HL-60 (cell line): ENCODE results near the gene HOXB3.

Source experiments
- GABPA ChIP-seq: IDR thresholded peaks from 2 replicates; pipeline ENCODE4 v1.6.1; 2012; ENCODE audit warnings: low read depth
- POLR2AphosphoS5 ChIP-seq: IDR thresholded peaks from 2 replicates; pipeline ENCODE4 v1.6.1; 2012; ENCODE audit warnings: low read depth
- SPI1 ChIP-seq: IDR thresholded peaks from 2 replicates; pipeline ENCODE4 v1.6.1; 2012; ENCODE audit warnings: low read depth, mild to moderate bottlenecking, borderline replicate concordance
- TF ChIP-seq, protein P1 (sequence below): IDR thresholded peaks from one replicate; pipeline ENCODE4 v1.5.1; 2011; ENCODE audit warnings: low read length, control low read depth, inconsistent platforms; ENCODE audit not compliant: insufficient read depth
- TF ChIP-seq, protein P2 (sequence below): IDR thresholded peaks from 2 replicates; pipeline ENCODE4 v1.6.1; 2012; ENCODE audit warnings: low read depth; ENCODE audit not compliant: insufficient replicate concordance

DNA sequence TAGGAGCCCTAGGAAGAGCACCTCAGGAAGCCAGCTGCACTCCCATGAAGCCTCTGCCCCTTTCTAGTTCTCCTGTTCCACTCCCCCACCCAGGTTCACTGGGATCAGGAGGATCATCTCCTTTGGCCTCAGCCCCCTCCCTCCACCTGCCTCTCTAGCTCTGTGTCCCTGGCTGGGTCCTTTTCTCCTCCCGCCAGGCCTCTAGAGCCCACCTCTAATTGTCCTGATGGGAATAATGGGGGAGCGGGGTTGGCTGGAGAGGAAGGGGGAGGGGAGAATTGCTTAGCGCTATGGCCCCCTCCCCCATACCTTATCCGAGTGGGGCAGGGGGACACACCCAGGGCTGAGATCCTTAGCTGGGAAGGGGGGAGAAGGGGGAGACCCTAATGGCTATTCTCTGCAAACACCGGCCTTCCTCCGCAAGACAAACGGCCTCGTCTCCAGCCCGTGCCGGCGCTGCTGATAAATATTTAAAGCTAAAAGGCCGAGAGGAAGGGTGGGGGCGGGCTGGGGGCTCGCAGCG lies 19.8 kb upstream of the HOXB3 start:
- TF ChIP-seq GABPA (no peak), SPI1 (no peak), POLR2AphosphoS5 (no peak)
- TF ChIP-seq, protein P1, sequence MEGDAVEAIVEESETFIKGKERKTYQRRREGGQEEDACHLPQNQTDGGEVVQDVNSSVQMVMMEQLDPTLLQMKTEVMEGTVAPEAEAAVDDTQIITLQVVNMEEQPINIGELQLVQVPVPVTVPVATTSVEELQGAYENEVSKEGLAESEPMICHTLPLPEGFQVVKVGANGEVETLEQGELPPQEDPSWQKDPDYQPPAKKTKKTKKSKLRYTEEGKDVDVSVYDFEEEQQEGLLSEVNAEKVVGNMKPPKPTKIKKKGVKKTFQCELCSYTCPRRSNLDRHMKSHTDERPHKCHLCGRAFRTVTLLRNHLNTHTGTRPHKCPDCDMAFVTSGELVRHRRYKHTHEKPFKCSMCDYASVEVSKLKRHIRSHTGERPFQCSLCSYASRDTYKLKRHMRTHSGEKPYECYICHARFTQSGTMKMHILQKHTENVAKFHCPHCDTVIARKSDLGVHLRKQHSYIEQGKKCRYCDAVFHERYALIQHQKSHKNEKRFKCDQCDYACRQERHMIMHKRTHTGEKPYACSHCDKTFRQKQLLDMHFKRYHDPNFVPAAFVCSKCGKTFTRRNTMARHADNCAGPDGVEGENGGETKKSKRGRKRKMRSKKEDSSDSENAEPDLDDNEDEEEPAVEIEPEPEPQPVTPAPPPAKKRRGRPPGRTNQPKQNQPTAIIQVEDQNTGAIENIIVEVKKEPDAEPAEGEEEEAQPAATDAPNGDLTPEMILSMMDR = no peak
- TF ChIP-seq, protein P2, sequence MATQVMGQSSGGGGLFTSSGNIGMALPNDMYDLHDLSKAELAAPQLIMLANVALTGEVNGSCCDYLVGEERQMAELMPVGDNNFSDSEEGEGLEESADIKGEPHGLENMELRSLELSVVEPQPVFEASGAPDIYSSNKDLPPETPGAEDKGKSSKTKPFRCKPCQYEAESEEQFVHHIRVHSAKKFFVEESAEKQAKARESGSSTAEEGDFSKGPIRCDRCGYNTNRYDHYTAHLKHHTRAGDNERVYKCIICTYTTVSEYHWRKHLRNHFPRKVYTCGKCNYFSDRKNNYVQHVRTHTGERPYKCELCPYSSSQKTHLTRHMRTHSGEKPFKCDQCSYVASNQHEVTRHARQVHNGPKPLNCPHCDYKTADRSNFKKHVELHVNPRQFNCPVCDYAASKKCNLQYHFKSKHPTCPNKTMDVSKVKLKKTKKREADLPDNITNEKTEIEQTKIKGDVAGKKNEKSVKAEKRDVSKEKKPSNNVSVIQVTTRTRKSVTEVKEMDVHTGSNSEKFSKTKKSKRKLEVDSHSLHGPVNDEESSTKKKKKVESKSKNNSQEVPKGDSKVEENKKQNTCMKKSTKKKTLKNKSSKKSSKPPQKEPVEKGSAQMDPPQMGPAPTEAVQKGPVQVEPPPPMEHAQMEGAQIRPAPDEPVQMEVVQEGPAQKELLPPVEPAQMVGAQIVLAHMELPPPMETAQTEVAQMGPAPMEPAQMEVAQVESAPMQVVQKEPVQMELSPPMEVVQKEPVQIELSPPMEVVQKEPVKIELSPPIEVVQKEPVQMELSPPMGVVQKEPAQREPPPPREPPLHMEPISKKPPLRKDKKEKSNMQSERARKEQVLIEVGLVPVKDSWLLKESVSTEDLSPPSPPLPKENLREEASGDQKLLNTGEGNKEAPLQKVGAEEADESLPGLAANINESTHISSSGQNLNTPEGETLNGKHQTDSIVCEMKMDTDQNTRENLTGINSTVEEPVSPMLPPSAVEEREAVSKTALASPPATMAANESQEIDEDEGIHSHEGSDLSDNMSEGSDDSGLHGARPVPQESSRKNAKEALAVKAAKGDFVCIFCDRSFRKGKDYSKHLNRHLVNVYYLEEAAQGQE = no peak
